KMS-11 (cell line): ENCODE data around the gene ARPC5L.
A peak's percentile ranks its signal among the peaks of the same experiment; 100 is the strongest.

Experiments used
- H2AFZ ChIP-seq: fragments of 200-600 bp; sonication (generic); 2 replicates; pipeline ENCODE4 v1.6.1; 2016; ENCODE audit warnings: antibody characterized with exemption, mixed run types, low read depth
- H3K27ac ChIP-seq: fragments of 200-600 bp; sonication (generic); 2 replicates; pipeline ENCODE4 v1.6.1; 2016; ENCODE audit warnings: mild to moderate bottlenecking, mixed run types
- H3K27me3 ChIP-seq: fragments of 200-600 bp; sonication (generic); 2 replicates; pipeline ENCODE4 v1.6.1; 2017; ENCODE audit warnings: mild to moderate bottlenecking, low read depth, mixed run types, moderate library complexity; ENCODE audit not compliant: insufficient read depth
- H3K36me3 ChIP-seq: fragments of 200-600 bp; sonication (generic); 2 replicates; pipeline ENCODE4 v1.6.1; 2017; ENCODE audit warnings: mild to moderate bottlenecking, mixed run types; ENCODE audit not compliant: insufficient read depth
- H3K4me1 ChIP-seq: fragments of 200-600 bp; sonication (generic); 2 replicates; pipeline ENCODE4 v1.6.1; 2016; ENCODE audit warnings: mild to moderate bottlenecking, low read depth, mixed run types; ENCODE audit not compliant: poor library complexity, severe bottlenecking
- H3K4me2 ChIP-seq: fragments of 200-600 bp; sonication (generic); 2 replicates; pipeline ENCODE4 v1.7.0; 2016; ENCODE audit warnings: mild to moderate bottlenecking, mixed run types
- H3K4me3 ChIP-seq: fragments of 200-600 bp; sonication (generic); IDR thresholded peaks from 2 replicates; pipeline ENCODE4 v1.6.1; 2017; ENCODE audit warnings: low read depth, low read length, mixed read lengths; ENCODE audit not compliant: insufficient read depth
- H3K79me2 ChIP-seq: fragments of 200-600 bp; sonication (generic); 2 replicates; pipeline ENCODE4 v1.6.1; 2016; ENCODE audit warnings: low read depth, mixed run types; ENCODE audit not compliant: insufficient read depth
- H3K9ac ChIP-seq: fragments of 200-600 bp; sonication (generic); 2 replicates; pipeline ENCODE4 v1.6.1; 2016; ENCODE audit warnings: mild to moderate bottlenecking, mixed run types
- H4K20me1 ChIP-seq: fragments of 200-600 bp; sonication (generic); 2 replicates; pipeline ENCODE4 v1.6.1; 2016; ENCODE audit warnings: mild to moderate bottlenecking, mixed run types; ENCODE audit not compliant: insufficient read depth
- TF ChIP-seq, protein P1 (sequence below): fragments of 200-600 bp; sonication (generic); conservative IDR thresholded peaks from 2 replicates; pipeline ENCODE4 v1.6.1; 2017; ENCODE audit warnings: low read depth, mild to moderate bottlenecking, antibody characterized with exemption, low read length, moderate library complexity, mixed read lengths

Gene ARPC5L

DNA sequence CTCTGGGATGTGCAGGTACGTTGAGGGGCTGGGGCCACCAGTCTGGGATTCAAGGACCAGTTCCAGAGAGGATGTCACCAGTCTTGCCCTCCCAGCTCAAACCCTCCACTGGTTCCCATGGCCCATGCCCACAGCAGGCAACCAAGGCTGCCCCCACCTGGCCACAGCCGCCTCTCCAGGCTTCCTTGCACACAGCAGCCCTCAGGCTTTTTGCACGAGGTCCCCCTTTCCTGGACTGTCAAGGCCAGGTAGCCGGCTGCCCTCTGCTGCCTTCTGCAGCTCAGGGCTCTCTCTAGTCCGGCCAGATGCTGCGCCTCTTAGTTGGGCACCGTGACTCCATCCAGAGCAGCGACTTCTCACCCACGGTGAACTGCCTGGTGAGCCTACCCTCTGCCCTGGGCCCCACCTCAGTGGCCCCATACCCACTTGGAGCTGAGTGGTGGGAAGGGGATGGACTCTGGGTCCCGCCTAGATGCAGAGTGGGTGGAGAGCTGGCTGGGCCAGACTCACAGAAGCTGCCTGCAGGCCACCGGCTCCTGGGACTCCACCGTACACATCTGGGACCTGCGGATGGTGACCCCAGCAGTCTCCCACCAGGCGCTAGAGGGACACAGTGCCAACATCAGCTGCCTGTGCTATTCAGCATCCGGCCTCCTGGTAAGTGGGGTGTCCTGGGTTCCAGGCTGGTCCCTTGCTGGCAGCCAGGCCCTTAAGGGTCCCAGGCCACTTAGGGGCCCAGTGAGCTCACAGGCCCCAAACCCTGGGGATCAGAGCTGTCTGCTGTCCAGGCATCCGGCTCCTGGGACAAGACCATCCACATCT lies 5.8 kb upstream of the ARPC5L start:
- Histone ChIP-seq H3K27me3 (no peaks in the 10 kb centered on the region), H3K79me2 (peaks cover 19% of the 10 kb centered on the region), H3K9ac (no peak overlapping the region), H3K4me3 (no peak overlapping the region), H3K27ac (no peak overlapping the region), H3K4me2 (no peak overlapping the region), H2AFZ (no peak overlapping the region), H4K20me1 (peaks cover 15% of the 10 kb centered on the region; the same call in 1 of the 2 replicates), H3K36me3 (peaks cover 6% of the 10 kb centered on the region; the same call in 1 of the 2 replicates), H3K4me1 (peaks cover 24% of the 10 kb centered on the region)
- TF ChIP-seq, protein P1, sequence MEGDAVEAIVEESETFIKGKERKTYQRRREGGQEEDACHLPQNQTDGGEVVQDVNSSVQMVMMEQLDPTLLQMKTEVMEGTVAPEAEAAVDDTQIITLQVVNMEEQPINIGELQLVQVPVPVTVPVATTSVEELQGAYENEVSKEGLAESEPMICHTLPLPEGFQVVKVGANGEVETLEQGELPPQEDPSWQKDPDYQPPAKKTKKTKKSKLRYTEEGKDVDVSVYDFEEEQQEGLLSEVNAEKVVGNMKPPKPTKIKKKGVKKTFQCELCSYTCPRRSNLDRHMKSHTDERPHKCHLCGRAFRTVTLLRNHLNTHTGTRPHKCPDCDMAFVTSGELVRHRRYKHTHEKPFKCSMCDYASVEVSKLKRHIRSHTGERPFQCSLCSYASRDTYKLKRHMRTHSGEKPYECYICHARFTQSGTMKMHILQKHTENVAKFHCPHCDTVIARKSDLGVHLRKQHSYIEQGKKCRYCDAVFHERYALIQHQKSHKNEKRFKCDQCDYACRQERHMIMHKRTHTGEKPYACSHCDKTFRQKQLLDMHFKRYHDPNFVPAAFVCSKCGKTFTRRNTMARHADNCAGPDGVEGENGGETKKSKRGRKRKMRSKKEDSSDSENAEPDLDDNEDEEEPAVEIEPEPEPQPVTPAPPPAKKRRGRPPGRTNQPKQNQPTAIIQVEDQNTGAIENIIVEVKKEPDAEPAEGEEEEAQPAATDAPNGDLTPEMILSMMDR: no peak

DNA sequence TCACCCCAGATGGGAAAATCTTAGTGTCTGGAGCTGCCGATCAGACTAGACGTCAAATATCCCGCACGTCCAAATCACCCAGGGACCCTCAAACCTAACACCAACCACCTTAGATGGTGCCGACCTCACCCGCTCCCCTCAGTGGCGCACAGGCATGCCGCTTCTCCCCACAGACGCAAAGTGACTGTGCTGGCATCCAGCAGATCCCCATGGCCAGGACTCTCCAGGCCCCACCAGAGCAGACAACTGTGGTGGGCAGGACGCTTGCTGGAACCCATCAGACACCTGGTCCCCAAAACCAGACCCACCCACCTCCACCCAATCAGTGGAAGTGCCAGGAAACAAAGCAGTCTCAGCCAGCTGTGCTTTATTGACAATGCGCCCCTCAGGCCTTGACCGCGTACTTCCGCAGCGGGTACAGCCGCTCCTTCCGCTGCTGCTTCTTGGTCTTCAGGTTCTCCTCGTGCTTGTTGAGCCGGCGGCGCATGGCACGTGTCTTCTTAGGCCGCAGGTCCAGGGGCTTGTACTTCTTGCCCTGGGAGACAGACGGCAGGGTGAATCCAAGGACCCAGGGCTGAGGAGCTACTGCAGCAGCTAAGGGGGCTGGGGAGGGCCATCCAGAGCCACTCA lies 4.3 kb upstream of the ARPC5L start:
- H3K9ac ChIP-seq: no peak overlapping the region
- no peak overlapping the region for H3K4me2 ChIP-seq
- no peak overlapping the region for H3K27ac ChIP-seq
- H3K4me3 ChIP-seq: no peak overlapping the region
- no peaks in the 10 kb centered on the region for H3K27me3 ChIP-seq
- H2AFZ ChIP-seq: no peak overlapping the region
- H4K20me1 ChIP-seq: peaks cover 15% of the 10 kb centered on the region; the same call in 1 of the 2 replicates
- H3K4me1 ChIP-seq: peaks cover 24% of the 10 kb centered on the region
- H3K36me3 ChIP-seq: peaks cover 6% of the 10 kb centered on the region; the same call in 1 of the 2 replicates
- TF ChIP-seq, protein P1: no peak
- peaks cover 28% of the 10 kb centered on the region for H3K79me2 ChIP-seq

DNA sequence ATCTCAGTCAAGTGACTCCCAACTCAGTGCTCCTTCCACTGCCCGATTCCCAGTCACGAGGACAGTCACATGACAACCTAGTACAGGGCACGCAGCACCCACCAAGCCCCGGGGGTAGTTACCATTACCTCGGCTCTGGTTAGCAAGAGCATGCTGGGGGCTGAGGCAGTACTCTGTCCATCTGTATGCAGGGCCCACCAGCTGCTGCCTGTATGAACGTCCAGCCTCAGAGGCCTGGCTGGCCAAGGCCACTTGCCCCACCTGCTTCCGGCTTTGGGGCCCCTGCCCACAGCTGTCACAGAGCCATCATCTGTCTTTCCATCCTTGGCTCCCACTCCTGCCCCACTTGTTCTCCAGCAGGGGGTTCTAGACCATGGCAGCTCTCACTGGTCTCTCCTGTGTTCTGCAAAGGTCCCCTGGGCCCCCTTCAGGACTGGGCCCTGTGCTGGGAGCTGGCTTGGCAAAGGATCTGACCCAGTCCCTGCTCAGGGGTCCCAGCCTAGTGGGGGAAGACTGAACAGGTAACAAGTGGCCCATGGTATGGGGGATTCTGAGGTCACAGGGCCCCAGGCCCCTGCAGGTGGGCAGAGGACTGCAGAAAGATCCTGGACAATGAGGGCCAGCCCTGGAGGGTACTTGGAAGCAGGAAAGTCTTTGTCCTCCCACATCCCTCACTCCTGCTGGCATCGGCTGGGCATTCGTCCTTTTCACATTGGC lies 3.4 kb upstream of the ARPC5L start:
- H3K79me2 ChIP-seq: peaks cover 28% of the 10 kb centered on the region
- TF ChIP-seq, protein P1: no peak
- H3K27ac ChIP-seq: no peak overlapping the region
- no peaks in the 10 kb centered on the region for H3K27me3 ChIP-seq
- peaks cover 23% of the 10 kb centered on the region for H3K4me1 ChIP-seq
- peaks cover 15% of the 10 kb centered on the region; the same call in 1 of the 2 replicates for H4K20me1 ChIP-seq
- no peak overlapping the region for H2AFZ ChIP-seq
- no peak overlapping the region for H3K4me3 ChIP-seq
- no peak overlapping the region for H3K9ac ChIP-seq
- H3K4me2 ChIP-seq: no peak overlapping the region
- H3K36me3 ChIP-seq: peaks cover 6% of the 10 kb centered on the region; the same call in 1 of the 2 replicates

DNA sequence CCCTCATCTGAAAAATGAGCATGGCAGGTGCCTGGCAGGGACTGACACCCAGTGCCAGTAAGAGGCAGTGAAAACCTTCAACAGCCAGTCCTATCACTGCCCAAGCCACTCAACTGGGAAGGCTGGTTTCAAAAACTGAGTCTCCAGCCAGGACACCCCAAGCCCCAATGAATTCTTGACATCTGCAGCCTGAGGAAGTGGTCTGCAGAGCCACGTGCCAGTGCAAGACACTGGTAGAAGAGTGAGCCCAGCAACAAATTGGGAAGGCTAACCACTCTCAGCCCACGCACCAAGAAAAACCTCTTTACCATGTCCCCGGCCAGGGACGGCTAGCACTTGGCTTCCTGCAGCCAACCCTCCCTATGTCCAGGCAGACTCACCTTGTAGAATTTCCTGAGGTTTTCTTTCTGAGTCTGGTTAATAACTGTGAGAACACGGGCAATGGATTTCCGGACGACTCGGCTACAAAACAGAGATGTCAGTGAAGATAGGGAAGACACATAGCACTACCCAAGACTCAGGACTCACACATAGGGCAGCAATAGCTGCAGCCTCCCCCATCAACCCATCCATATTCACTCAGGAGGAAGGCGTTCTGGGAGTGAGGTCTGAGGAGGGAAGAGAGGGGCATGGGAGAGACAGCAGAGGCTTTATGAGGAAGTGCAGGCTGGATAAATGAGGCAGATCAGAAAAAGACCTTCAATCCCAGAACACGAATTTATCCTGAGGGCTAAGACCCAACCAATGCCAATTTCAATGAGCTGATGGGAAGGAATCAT lies 1.9 kb upstream of the ARPC5L start:
- no peak overlapping the region for H3K27ac ChIP-seq
- H3K4me2 ChIP-seq: peak overlapping the region; percentile 96
- peaks cover 18% of the 10 kb centered on the region for H3K4me1 ChIP-seq
- peaks cover 6% of the 10 kb centered on the region; the same call in 1 of the 2 replicates for H3K36me3 ChIP-seq
- TF ChIP-seq, protein P1: no peak
- H2AFZ ChIP-seq: no peak overlapping the region
- H3K4me3 ChIP-seq: no peak overlapping the region
- H3K27me3 ChIP-seq: no peaks in the 10 kb centered on the region
- H3K79me2 ChIP-seq: peaks cover 28% of the 10 kb centered on the region
- H4K20me1 ChIP-seq: peaks cover 15% of the 10 kb centered on the region; the same call in 1 of the 2 replicates
- peak overlapping the region; percentile 99; the same call in 1 of the 2 replicates for H3K9ac ChIP-seq
